ENCODE results near the gene SDK1. TPM values are rescaled to one million over a fixed set of nuclear protein-coding genes. Genes with fewer than 3 reads are reported as not detected.
A peak's percentile ranks its signal among the peaks of the same experiment; 100 is the strongest.

SDK1 gene
- polyA plus RNA-seq, 2 of the 4 experiments (the other 2 are of a cell fraction), result 0.12 to 0.28 TPM

DNA sequence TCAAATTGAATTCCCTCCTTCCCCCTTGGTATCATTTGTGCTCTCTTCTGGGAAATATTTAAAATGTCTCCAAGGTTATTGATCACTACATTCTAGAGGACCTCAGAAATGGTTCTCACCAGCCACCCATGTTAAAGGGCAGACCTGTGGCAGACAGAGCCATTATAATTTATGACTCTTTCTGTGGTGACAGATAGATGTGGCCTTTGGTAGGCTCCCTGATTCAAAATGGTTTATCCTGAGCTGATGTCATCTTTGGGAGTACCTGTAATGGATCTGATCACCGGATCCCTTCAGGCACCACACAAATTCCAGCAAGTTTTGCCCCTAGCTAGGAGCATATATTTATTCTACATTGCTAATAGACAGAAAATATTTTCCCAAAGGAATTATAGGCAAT lies 267.5 kb downstream of the SDK1 start (continued):
- TF ChIP-seq ZNF302 (CRISPR knock-in tag; IDR thresholded peaks at IDR 0.05), result no peak
- TF ChIP-seq MAZ (IDR thresholded peaks at IDR 0.05; ENCODE audit: borderline replicate concordance, low read depth, low read length), result no peak
- no peak for TF ChIP-seq RARB (CRISPR knock-in tag; IDR thresholded peaks at IDR 0.05)
- TF ChIP-seq NPAS2 (CRISPR knock-in tag; IDR thresholded peaks at IDR 0.05; ENCODE audit: borderline replicate concordance), result no peak

DNA sequence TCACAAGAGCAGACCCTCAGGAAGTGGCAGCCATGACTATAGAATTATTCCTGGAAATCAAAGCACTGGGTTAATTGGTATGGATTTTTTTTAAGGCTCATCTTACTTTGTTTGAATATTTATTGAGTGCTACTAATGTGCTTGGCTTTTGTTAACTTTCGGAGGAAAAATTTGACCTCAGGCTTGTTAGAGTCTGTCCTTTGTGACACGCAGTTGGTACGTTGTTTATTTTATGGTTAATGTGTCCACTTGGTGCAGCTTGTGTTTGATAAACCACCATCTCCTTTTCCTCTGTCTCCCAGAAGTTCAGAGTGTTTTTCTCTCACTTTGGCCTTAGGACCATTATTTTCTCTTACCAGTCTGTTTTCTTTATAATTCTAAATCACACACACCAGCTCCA lies 268.6 kb downstream of the SDK1 start:
- DNase-seq (ENCODE audit: low read depth in 1 of 2, low spot score in 1 of 2), result no peak
- Histone ChIP-seq H3K4me2 (peak overlapping the region; percentile 31; the same call in 2 of the 3 replicates), H3K27ac (no peak overlapping the region), H3K9me3 (no peaks in the 10 kb centered on the region), H3K4me3 (no peak overlapping the region), H3K4me1 (no peaks in the 10 kb centered on the region)
- ATAC-seq, result no peak
- POLR2A ChIA-PET, result no interaction called here
- TF ChIP-seq RCOR1 (IDR thresholded peaks at IDR 0.05; ENCODE audit: low read depth, low read length) (no peak), MYC (IDR thresholded peaks at IDR 0.05; ENCODE audit: borderline replicate concordance, low read length) (no peak), RAD21 (conservative IDR thresholded peaks at IDR 0.05 in 1 of 2, IDR thresholded peaks at IDR 0.05 in 1 of 2) (no peak), ZC3H11A (IDR thresholded peaks at IDR 0.05) (no peak), POLR2AphosphoS2 (conservative IDR thresholded peaks at IDR 0.05; ENCODE audit: low read length) (no peak), CBX2 (IDR thresholded peaks at IDR 0.05; ENCODE audit: borderline replicate concordance, low read depth) (no peak), EHF (CRISPR knock-in tag; IDR thresholded peaks at IDR 0.05) (no peak), FOSL2 (IDR thresholded peaks at IDR 0.05) (no peak), FOSL2 (CRISPR knock-in tag; IDR thresholded peaks at IDR 0.05) (no peak), NPAS2 (CRISPR knock-in tag; IDR thresholded peaks at IDR 0.05; ENCODE audit: borderline replicate concordance) (no peak), ZNF302 (CRISPR knock-in tag; IDR thresholded peaks at IDR 0.05) (no peak)
- TF ChIP-seq, protein P1, sequence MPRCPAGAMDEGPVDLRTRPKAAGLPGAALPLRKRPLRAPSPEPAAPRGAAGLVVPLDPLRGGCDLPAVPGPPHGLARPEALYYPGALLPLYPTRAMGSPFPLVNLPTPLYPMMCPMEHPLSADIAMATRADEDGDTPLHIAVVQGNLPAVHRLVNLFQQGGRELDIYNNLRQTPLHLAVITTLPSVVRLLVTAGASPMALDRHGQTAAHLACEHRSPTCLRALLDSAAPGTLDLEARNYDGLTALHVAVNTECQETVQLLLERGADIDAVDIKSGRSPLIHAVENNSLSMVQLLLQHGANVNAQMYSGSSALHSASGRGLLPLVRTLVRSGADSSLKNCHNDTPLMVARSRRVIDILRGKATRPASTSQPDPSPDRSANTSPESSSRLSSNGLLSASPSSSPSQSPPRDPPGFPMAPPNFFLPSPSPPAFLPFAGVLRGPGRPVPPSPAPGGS (IDR thresholded peaks at IDR 0.05), result no peak
- TF ChIP-seq, protein P2, sequence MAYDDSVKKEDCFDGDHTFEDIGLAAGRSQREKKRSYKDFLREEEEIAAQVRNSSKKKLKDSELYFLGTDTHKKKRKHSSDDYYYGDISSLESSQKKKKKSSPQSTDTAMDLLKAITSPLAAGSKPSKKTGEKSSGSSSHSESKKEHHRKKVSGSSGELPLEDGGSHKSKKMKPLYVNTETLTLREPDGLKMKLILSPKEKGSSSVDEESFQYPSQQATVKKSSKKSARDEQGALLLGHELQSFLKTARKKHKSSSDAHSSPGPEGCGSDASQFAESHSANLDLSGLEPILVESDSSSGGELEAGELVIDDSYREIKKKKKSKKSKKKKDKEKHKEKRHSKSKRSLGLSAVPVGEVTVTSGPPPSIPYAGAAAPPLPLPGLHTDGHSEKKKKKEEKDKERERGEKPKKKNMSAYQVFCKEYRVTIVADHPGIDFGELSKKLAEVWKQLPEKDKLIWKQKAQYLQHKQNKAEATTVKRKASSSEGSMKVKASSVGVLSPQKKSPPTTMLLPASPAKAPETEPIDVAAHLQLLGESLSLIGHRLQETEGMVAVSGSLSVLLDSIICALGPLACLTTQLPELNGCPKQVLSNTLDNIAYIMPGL (CRISPR knock-in tag; IDR thresholded peaks at IDR 0.05; ENCODE audit: borderline replicate concordance), result no peak
- TF ChIP-seq, protein P3, sequence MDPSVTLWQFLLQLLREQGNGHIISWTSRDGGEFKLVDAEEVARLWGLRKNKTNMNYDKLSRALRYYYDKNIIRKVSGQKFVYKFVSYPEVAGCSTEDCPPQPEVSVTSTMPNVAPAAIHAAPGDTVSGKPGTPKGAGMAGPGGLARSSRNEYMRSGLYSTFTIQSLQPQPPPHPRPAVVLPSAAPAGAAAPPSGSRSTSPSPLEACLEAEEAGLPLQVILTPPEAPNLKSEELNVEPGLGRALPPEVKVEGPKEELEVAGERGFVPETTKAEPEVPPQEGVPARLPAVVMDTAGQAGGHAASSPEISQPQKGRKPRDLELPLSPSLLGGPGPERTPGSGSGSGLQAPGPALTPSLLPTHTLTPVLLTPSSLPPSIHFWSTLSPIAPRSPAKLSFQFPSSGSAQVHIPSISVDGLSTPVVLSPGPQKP (IDR thresholded peaks at IDR 0.05; ENCODE audit: low read depth, low read length), result no peak
- TF ChIP-seq, protein P4, sequence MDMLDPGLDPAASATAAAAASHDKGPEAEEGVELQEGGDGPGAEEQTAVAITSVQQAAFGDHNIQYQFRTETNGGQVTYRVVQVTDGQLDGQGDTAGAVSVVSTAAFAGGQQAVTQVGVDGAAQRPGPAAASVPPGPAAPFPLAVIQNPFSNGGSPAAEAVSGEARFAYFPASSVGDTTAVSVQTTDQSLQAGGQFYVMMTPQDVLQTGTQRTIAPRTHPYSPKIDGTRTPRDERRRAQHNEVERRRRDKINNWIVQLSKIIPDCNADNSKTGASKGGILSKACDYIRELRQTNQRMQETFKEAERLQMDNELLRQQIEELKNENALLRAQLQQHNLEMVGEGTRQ (IDR thresholded peaks at IDR 0.05), result no peak
- WGBS (ENCODE audit: missing lambda C conversion rate), result 19% methylated on average over 3 of the region's 3 CpGs
- CTCF ChIA-PET, result no interaction called here
- no peak for FAIRE-seq

DNA sequence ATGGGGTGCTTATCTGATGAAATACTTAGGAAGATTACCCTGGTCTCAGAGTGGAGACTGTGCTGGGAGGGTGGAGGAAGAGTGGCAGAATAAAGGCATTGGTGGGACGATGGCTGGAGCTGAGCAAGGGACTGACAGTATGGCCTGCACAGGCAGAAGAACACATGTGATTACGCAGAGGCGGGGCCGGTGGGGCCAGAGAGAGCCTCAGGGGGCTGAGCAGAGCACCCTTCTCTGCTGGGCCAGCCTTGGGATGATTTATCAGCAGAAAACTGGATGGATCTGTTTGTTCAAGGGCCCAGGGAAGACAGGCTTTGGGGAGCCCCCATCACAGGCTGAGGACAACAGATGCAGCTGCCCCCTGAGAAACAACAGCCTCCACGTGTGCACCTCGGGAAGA lies 272.1 kb downstream of the SDK1 start:
- no peak for DNase-seq (ENCODE audit: low read depth in 1 of 2, low spot score in 1 of 2)
- 36% methylated on average over 6 of the region's 6 CpGs for WGBS (ENCODE audit: missing lambda C conversion rate)
- Histone ChIP-seq H3K4me1 (no peaks in the 10 kb centered on the region), H3K27ac (no peak overlapping the region), H3K4me3 (no peak overlapping the region), H3K4me2 (no peak overlapping the region), H3K9me3 (no peaks in the 10 kb centered on the region; the same call in 2 of the 3 replicates)
- ChIA-PET POLR2A (no interaction called here), CTCF (no interaction called here)
- no peak for FAIRE-seq
- no peak for TF ChIP-seq TP53 (CRISPR knock-in tag; IDR thresholded peaks at IDR 0.05)
- no peak for TF ChIP-seq HOXB13 (CRISPR knock-in tag; IDR thresholded peaks at IDR 0.05; ENCODE audit: low read depth)
- no peak for TF ChIP-seq CEBPB (IDR thresholded peaks at IDR 0.05)
- no peak for TF ChIP-seq NR3C1 (IDR thresholded peaks at IDR 0.05)
- TF ChIP-seq NPAS2 (CRISPR knock-in tag; IDR thresholded peaks at IDR 0.05; ENCODE audit: borderline replicate concordance), result no peak
- no peak for TF ChIP-seq FOSB (CRISPR knock-in tag; IDR thresholded peaks at IDR 0.05)
- TF ChIP-seq, protein P4 (IDR thresholded peaks at IDR 0.05), result no peak
- TF ChIP-seq PHF8 (IDR thresholded peaks at IDR 0.05; ENCODE audit: borderline replicate concordance, low read depth), result no peak
- TF ChIP-seq, protein P3 (IDR thresholded peaks at IDR 0.05; ENCODE audit: low read depth, low read length), result no peak
- no peak for TF ChIP-seq CHD2 (IDR thresholded peaks at IDR 0.05; ENCODE audit: low read length, partially characterized antibody)
- TF ChIP-seq ZFP36 (IDR thresholded peaks at IDR 0.05; ENCODE audit: borderline replicate concordance, partially characterized antibody), result no peak
- no peak for TF ChIP-seq CBX2 (IDR thresholded peaks at IDR 0.05; ENCODE audit: borderline replicate concordance, low read depth)
- TF ChIP-seq MAZ (IDR thresholded peaks at IDR 0.05; ENCODE audit: borderline replicate concordance, low read depth, low read length), result no peak
- no peak for ATAC-seq

All from A549 (cell line).